Panc1 (cell line): Measurements from ENCODE around the gene IL4. TPM values are rescaled to one million over a fixed set of nuclear protein-coding genes. Genes with fewer than 3 reads are reported as not detected.

ENCODE experiments used
- ATAC-seq: fragments of 200-7000 bp; cut with Tn5 transposase; 2 replicates; pipeline ENCODE4 v1.9.1; 2020; ENCODE audit warnings: mild to moderate bottlenecking, moderate library complexity
- BruUV-seq: library from RNA; stranded (reverse); fragments of 400-500 nt; replicated peaks from 2 replicates; lab custom pipeline; 2021; lab: Mats Ljungman, UMichigan
- CTCF ChIA-PET: fragments of 300-600 bp; sonication (Branson Sonifier 250); formaldehyde crosslinking; loops from one replicate; lab custom pipeline; 2022; ENCODE audit warnings: antibody characterized with exemption; lab: Charles Lee
- POLR2A ChIA-PET: fragments of 300-600 bp; sonication (Branson Sonifier 250); formaldehyde crosslinking; loops from one replicate; lab custom pipeline; 2022; ENCODE audit warnings: antibody characterized with exemption; lab: Charles Lee
- DNase-seq: peaks from one replicate; pipeline ENCODE4 v3.0.0-alpha.2; 2010; ENCODE audit warnings: low read depth, low spot score
- H3K27ac ChIP-seq: 2 replicates; pipeline ENCODE4 v1.5.1; 2011; ENCODE audit warnings: mild to moderate bottlenecking, low read length, inconsistent platforms
- H3K27me3 ChIP-seq: fragments of 200-500 bp; sonication (Bioruptor generic); 2 replicates; pipeline ENCODE4 v1.6.0; 2014; ENCODE audit warnings: low read length, inconsistent platforms; ENCODE audit not compliant: control insufficient read depth, insufficient read depth
- H3K36me3 ChIP-seq: fragments of 200-500 bp; sonication (Bioruptor generic); 2 replicates; pipeline ENCODE4 v1.5.1; 2014; ENCODE audit warnings: inconsistent platforms, mild to moderate bottlenecking, low read length, moderate library complexity; ENCODE audit not compliant: control insufficient read depth, insufficient read depth
- H3K4me1 ChIP-seq: 2 replicates; pipeline ENCODE4 v1.5.1; 2011; ENCODE audit warnings: inconsistent platforms, mild to moderate bottlenecking, low read length, moderate library complexity; ENCODE audit not compliant: control insufficient read depth, insufficient read depth
- H3K4me3 ChIP-seq, 2 experiments: 2 replicates each; pipeline ENCODE4 v1.5.1; 2011 to 2012; ENCODE audit warnings: low read depth in 2 of 2, low read length in 2 of 2, mild to moderate bottlenecking in 2 of 2, inconsistent platforms in 1 of 2, moderate library complexity in 1 of 2
- H3K9me3 ChIP-seq: fragments of 200-500 bp; sonication (Bioruptor generic); 2 replicates; pipeline ENCODE4 v1.5.1; 2014; ENCODE audit warnings: low read depth, mild to moderate bottlenecking, inconsistent platforms, low read length, moderate library complexity; ENCODE audit not compliant: control insufficient read depth, insufficient read depth
- CTCF ChIP-seq: fragments of 450-650 bp; IDR thresholded peaks from 2 replicates; pipeline ENCODE4 v1.5.1; 2017; ENCODE audit warnings: mild to moderate bottlenecking
- POLR2AphosphoS5 ChIP-seq: IDR thresholded peaks from 2 replicates; pipeline ENCODE4 v1.6.1; 2012; ENCODE audit warnings: mild to moderate bottlenecking, low read depth, low read length, moderate library complexity
- REST ChIP-seq, 2 experiments: IDR thresholded peaks; 2 replicates each; pipeline ENCODE4 v1.6.1; 2011 to 2012; ENCODE audit warnings: low read depth in 2 of 2, control low read depth in 1 of 2, low read length in 1 of 2, mild to moderate bottlenecking in 1 of 2, moderate library complexity in 1 of 2; ENCODE audit not compliant: insufficient read depth in 1 of 2
- SIN3A ChIP-seq: IDR thresholded peaks from 2 replicates; pipeline ENCODE4 v1.6.1; 2012; ENCODE audit warnings: low read depth, mild to moderate bottlenecking, low read length, moderate library complexity, borderline replicate concordance; ENCODE audit not compliant: insufficient read depth
- TCF7L2 ChIP-seq: IDR thresholded peaks from 2 replicates; pipeline ENCODE4 v1.6.1; 2011; ENCODE audit warnings: mild to moderate bottlenecking, low read depth, low read length, inconsistent platforms
- in situ Hi-C: cut with HindIII; loops from 2 replicates; pipeline ENCODE4 v1.10.0; 2016; ENCODE audit warnings: low sequenced_read_pairs, low pct_unique_long_range_greater_than_20kb
- intact Hi-C: fragments of 100-400 bp; cut with micrococcal nuclease; formaldehyde crosslinking; loops from one replicate; pipeline ENCODE4 v1.10.0; 2022; ENCODE audit not compliant: unreplicated experiment
- total RNA-seq: library from RNA; stranded (reverse); gene quantifications from one replicate; pipeline ENCODE4 v1.2.1, GENCODE V29; 2021; ENCODE audit not compliant: unreplicated experiment

IL4 gene
- total RNA-seq, 1 experiment from 2014 or later, result not detected

- ChIA-PET POLR2A (interaction anchor here (0.5 to 0.6 kb wide), 2 partner anchors 24 to 121 kb away, joined by 3 to 6 read pairs; no protein-coding TSS in a partner anchor), CTCF (no interaction called here)
- no peaks in the 10 kb centered on the region for H3K27me3 ChIP-seq
- ATAC-seq, result no peak
- no peaks in the 10 kb centered on the region for H3K36me3 ChIP-seq
- no peak for DNase-seq
- H3K9me3 ChIP-seq, result no peaks in the 10 kb centered on the region
- TF ChIP-seq REST (IDR thresholded peaks at IDR 0.05; ENCODE audit: insufficient read depth in 1 of 2, low read depth in 2 of 2, low read length in 1 of 2) (no peak), TCF7L2 (no peak), CTCF (no peak), SIN3A (no peak), POLR2AphosphoS5 (no peak)
- peaks cover 11% of the 10 kb centered on the region for H3K4me1 ChIP-seq
- intact Hi-C loops, result no loop called here
- no peak overlapping the region for H3K27ac ChIP-seq
- BruUV-seq, result no TSS peak
- no peak overlapping the region for H3K4me3 ChIP-seq
- in situ Hi-C loops, result no loop called here
Observed at GRCh38 chr5:132669966-132670882, 3.6 kb upstream of the IL4 start.

DNA sequence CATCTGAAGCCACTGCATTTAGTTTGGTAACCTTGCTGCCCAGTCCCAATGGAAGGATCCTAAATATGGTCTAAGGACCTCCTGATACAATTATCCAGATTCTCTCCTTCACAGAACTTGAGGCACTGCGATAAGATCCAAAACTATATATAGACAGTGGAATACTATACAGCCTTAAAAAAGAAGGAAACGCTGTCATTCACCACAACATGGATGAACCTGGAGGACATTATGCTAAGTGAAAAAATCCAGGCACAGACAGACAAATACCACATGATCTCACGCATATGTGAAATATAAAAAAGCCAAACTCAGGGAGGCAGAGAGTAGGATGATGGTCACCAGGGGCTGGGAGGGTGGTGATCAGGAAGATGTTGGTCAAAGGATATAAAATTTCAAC, 2.8 kb upstream of the IL4 start:
- ChIA-PET CTCF (no interaction called here), POLR2A (interaction anchor here (0.6 kb wide), 1 partner anchor 24 kb away, joined by 3 read pairs; no protein-coding TSS in a partner anchor)
- Histone ChIP-seq H3K36me3 (no peaks in the 10 kb centered on the region), H3K27ac (no peak overlapping the region), H3K4me1 (peaks cover 12% of the 10 kb centered on the region), H3K27me3 (no peaks in the 10 kb centered on the region), H3K4me3 (no peak overlapping the region), H3K9me3 (no peaks in the 10 kb centered on the region)
- no peak for TF ChIP-seq REST (IDR thresholded peaks at IDR 0.05; ENCODE audit: insufficient read depth in 1 of 2, low read depth in 2 of 2, low read length in 1 of 2)
- TF ChIP-seq CTCF, result no peak
- no peak for TF ChIP-seq TCF7L2
- no peak for TF ChIP-seq POLR2AphosphoS5
- TF ChIP-seq SIN3A, result no peak
- DNase-seq, result no peak
- no peak for ATAC-seq
- intact Hi-C loops, result no loop called here
- in situ Hi-C loops, result no loop called here
- no TSS peak for BruUV-seq
